Gastrocnemius medialis (tissue), 4 donors: ENCODE measurements around the gene ATP5F1D.

ENCODE experiments used
- CTCF ChIP-seq, 5 experiments: fragments of 450-650 bp in 3 of 5; fragments of 200-600 bp in 2 of 5; sonication (generic) in 2 of 5; IDR thresholded peaks in 4 of 5; conservative IDR thresholded peaks in 1 of 5; 1 replicate in 4 of 5; 2 replicates in 1 of 5; pipeline ENCODE4 v1.5.1; 2016 to 2019; ENCODE audit warnings: antibody characterized with exemption in 5 of 5, mild to moderate bottlenecking in 3 of 5, moderate library complexity in 3 of 5
- POLR2A ChIP-seq, 2 donors: fragments of 450-650 bp; IDR thresholded peaks; one replicate each; pipeline ENCODE4 v1.6.1; 2017; ENCODE audit warnings: antibody characterized with exemption in 2 of 2, mild to moderate bottlenecking in 2 of 2, moderate library complexity in 2 of 2

- TF ChIP-seq POLR2A (IDR thresholded peaks at IDR 0.05) = peak in 1 of 2 donors; percentile 42
- TF ChIP-seq CTCF (IDR thresholded peaks at IDR 0.05 in 4 of 5, conservative IDR thresholded peaks at IDR 0.05 in 1 of 5) = no peak
Measured at GRCh38 chr19:1271528-1272422, 30.2 kb downstream of the ATP5F1D start.
